Gastroesophageal sphincter (tissue), 4 donors: ENCODE data around the gene RERE. TPM values are rescaled to one million over a fixed set of nuclear protein-coding genes. Genes with fewer than 3 reads are reported as not detected.
A peak's percentile ranks its signal among the peaks of the same experiment; 100 is the strongest.

ENCODE experiments used
- ATAC-seq: fragments of 150-250 bp; one replicate; pipeline ENCODE4 v1.9.1; 2016; ENCODE audit warnings: mild to moderate bottlenecking, moderate library complexity
- H3K27ac ChIP-seq, 4 donors: fragments of 200-600 bp; sonication (generic) in 3 of 4; 1 replicate in 3 of 4; 2 replicates in 1 of 4; pipeline ENCODE4 v1.5.1; 2016 to 2019
- H3K27me3 ChIP-seq: fragments of 200-600 bp; sonication (generic); one replicate; pipeline ENCODE4 v1.5.1; 2019
- H3K36me3 ChIP-seq, 2 donors: fragments of 200-600 bp; sonication (generic); one replicate each; pipeline ENCODE4 v1.5.1; 2019; ENCODE audit warnings: control low read depth in 1 of 2
- H3K4me1 ChIP-seq, 3 donors: fragments of 200-600 bp; sonication (generic); 1 replicate in 2 of 3; 2 replicates in 1 of 3; pipeline ENCODE4 v1.5.1; 2016 to 2019; ENCODE audit warnings: control low read depth in 2 of 3
- H3K4me3 ChIP-seq, 2 donors: fragments of 200-600 bp; sonication (generic); one replicate each; pipeline ENCODE4 v1.5.1; 2019; ENCODE audit warnings: mild to moderate bottlenecking in 1 of 2, moderate library complexity in 1 of 2
- H3K9me3 ChIP-seq, 3 donors: fragments of 200-600 bp; sonication (generic); one replicate each; pipeline ENCODE4 v1.5.1; 2017 to 2019; ENCODE audit warnings: control low read depth in 2 of 3
- EP300 ChIP-seq: sonication (generic); formaldehyde crosslinking; IDR thresholded peaks from one replicate; pipeline ENCODE4 v1.6.1; 2017; ENCODE audit warnings: antibody characterized with exemption, mild to moderate bottlenecking
- POLR2A ChIP-seq, 2 donors: fragments of 450-650 bp; IDR thresholded peaks; one replicate each; pipeline ENCODE4 v1.6.1; 2017; ENCODE audit warnings: antibody characterized with exemption in 2 of 2, mild to moderate bottlenecking in 2 of 2, moderate library complexity in 1 of 2
- POLR2AphosphoS5 ChIP-seq: sonication (generic); formaldehyde crosslinking; IDR thresholded peaks from one replicate; pipeline ENCODE4 v1.6.1; 2017; ENCODE audit warnings: antibody characterized with exemption
- WGBS, 2 donors: methylation state at CpG; one replicate each; pipeline ENCODE4 v1.1.5; 2018; ENCODE audit warnings: low coverage in 1 of 2; 5-methylcytosine and 5-hydroxymethylcytosine counted together
- total RNA-seq, 4 donors: library from RNA; depleted of rRNA; stranded (reverse); fragments of >200 nt; gene quantifications; one replicate each; pipeline ENCODE4 v1.1.0, GENCODE V29; 2016
- TF ChIP-seq, protein P1 (sequence below), 4 experiments: fragments of 200-600 bp in 2 of 4; fragments of 450-650 bp in 2 of 4; sonication (generic) in 1 of 4; IDR thresholded peaks; one replicate each; pipeline ENCODE4 v1.5.1; 2017 to 2019; ENCODE audit warnings: antibody characterized with exemption in 4 of 4, mild to moderate bottlenecking in 2 of 4, moderate library complexity in 2 of 4

RERE gene
- total RNA-seq, 4 donors from 2014 or later = 112 to 212 (median 139) TPM

GRCh38 chr1:8693107-8693506, 124.3 kb downstream of the RERE start:
- no peaks in the 10 kb centered on the region for H3K36me3 ChIP-seq
- H3K4me3 ChIP-seq = no peak overlapping the region
- no peak for ATAC-seq
- H3K4me1 ChIP-seq = peaks cover 0 to 51% (median 0%) of the 10 kb centered on the region in 3 donors
- H3K27ac ChIP-seq = no peak overlapping the region
- WGBS, 2 donors = 67 to 80% methylated on average over 3 of the region's 3 CpGs
- no peaks in the 10 kb centered on the region for H3K9me3 ChIP-seq
- TF ChIP-seq POLR2A (IDR thresholded peaks at IDR 0.05) = no peak
- no peak for TF ChIP-seq EP300
- TF ChIP-seq POLR2AphosphoS5 = no peak
- TF ChIP-seq, protein P1, sequence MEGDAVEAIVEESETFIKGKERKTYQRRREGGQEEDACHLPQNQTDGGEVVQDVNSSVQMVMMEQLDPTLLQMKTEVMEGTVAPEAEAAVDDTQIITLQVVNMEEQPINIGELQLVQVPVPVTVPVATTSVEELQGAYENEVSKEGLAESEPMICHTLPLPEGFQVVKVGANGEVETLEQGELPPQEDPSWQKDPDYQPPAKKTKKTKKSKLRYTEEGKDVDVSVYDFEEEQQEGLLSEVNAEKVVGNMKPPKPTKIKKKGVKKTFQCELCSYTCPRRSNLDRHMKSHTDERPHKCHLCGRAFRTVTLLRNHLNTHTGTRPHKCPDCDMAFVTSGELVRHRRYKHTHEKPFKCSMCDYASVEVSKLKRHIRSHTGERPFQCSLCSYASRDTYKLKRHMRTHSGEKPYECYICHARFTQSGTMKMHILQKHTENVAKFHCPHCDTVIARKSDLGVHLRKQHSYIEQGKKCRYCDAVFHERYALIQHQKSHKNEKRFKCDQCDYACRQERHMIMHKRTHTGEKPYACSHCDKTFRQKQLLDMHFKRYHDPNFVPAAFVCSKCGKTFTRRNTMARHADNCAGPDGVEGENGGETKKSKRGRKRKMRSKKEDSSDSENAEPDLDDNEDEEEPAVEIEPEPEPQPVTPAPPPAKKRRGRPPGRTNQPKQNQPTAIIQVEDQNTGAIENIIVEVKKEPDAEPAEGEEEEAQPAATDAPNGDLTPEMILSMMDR (IDR thresholded peaks at IDR 0.05) = no peak
- H3K27me3 ChIP-seq = no peaks in the 10 kb centered on the region

- no peak overlapping the region for H3K27ac ChIP-seq
- no peaks in the 10 kb centered on the region for H3K9me3 ChIP-seq
- no peaks in the 10 kb centered on the region for H3K27me3 ChIP-seq
- TF ChIP-seq EP300 = no peak
- no peak for TF ChIP-seq POLR2AphosphoS5
- TF ChIP-seq, protein P1 (IDR thresholded peaks at IDR 0.05) = no peak
- TF ChIP-seq POLR2A (IDR thresholded peaks at IDR 0.05) = no peak
- H3K36me3 ChIP-seq = no peaks in the 10 kb centered on the region
- 50 to 100% methylated on average over 1 of the region's 1 CpG for WGBS, 2 donors
- peaks cover 3 to 60% (median 6%) of the 10 kb centered on the region in 3 donors for H3K4me1 ChIP-seq
- no peak overlapping the region for H3K4me3 ChIP-seq
- no peak for ATAC-seq
These were observed 125.8 kb downstream of the RERE start for GRCh38 chr1:8691662-8692061.

DNA sequence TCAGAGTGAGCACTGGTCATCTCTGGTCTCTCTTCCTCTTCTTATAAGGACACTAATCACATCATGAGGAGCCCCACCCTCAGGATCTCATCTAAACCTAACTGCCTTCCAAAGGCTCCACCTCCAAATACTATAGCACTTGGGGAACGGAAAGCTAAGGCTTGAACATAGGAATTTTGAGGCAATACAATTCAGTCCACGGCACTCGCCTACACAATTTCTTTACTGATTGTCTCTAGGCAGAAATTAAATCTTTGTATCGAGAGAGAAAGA, 127.3 kb downstream of the RERE start:
- no peak overlapping the region for H3K27ac ChIP-seq
- 97 to 100% methylated on average over 3 to 4 of the region's 4 CpGs for WGBS, 2 donors
- H3K9me3 ChIP-seq = no peaks in the 10 kb centered on the region
- no peak for ATAC-seq
- H3K27me3 ChIP-seq = no peaks in the 10 kb centered on the region
- H3K4me3 ChIP-seq = no peak overlapping the region
- no peak for TF ChIP-seq POLR2A (IDR thresholded peaks at IDR 0.05)
- TF ChIP-seq POLR2AphosphoS5 = no peak
- TF ChIP-seq EP300 = no peak
- TF ChIP-seq, protein P1 (IDR thresholded peaks at IDR 0.05) = no peak
- H3K4me1 ChIP-seq = peaks cover 3 to 74% (median 8%) of the 10 kb centered on the region in 3 donors
- H3K36me3 ChIP-seq = no peaks in the 10 kb centered on the region

GRCh38 chr1:8689431-8690252, 127.8 kb downstream of the RERE start:
- H3K27ac ChIP-seq = peak overlapping the region in 1 of 4 donors; percentile 1
- peaks cover 3 to 80% (median 8%) of the 10 kb centered on the region in 3 donors for H3K4me1 ChIP-seq
- WGBS, 2 donors = 87 to 97% methylated on average over 3 to 6 of the region's 6 CpGs
- TF ChIP-seq EP300 = no peak
- TF ChIP-seq, protein P1 (IDR thresholded peaks at IDR 0.05) = no peak
- TF ChIP-seq POLR2AphosphoS5 = no peak
- TF ChIP-seq POLR2A (IDR thresholded peaks at IDR 0.05) = no peak
- no peaks in the 10 kb centered on the region for H3K27me3 ChIP-seq
- H3K9me3 ChIP-seq = no peaks in the 10 kb centered on the region
- no peaks in the 10 kb centered on the region for H3K36me3 ChIP-seq
- no peak for ATAC-seq
- H3K4me3 ChIP-seq = no peak overlapping the region

DNA sequence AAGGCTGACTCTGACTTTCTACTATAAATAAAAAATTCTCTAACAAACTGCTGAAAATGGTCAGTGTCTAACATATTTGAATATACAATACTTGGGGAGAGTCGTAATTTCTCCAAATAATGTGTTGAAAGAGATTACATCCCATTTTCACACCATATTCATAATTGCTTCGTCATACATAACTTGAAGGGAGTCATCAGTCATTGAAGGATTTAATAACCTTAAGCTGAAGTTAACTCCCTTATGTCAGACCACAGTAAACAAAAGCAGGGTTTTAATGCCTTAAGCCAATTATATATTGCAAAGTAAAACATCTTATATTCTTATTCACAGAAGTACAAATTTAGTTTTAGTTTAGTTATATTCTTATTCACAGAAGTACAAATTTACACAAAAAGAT, 129.9 kb downstream of the RERE start:
- H3K27ac ChIP-seq = peak overlapping the region; percentile 25 to 74 (median 58)
- no peak overlapping the region for H3K4me3 ChIP-seq
- H3K36me3 ChIP-seq = no peaks in the 10 kb centered on the region
- no peaks in the 10 kb centered on the region for H3K9me3 ChIP-seq
- WGBS, 2 donors = 23 to 50% methylated on average over 2 of the region's 2 CpGs
- TF ChIP-seq POLR2A (IDR thresholded peaks at IDR 0.05) = no peak
- TF ChIP-seq, protein P1 (IDR thresholded peaks at IDR 0.05) = no peak
- no peaks in the 10 kb centered on the region for H3K27me3 ChIP-seq
- H3K4me1 ChIP-seq = peaks cover 6 to 81% (median 8%) of the 10 kb centered on the region in 3 donors
- ATAC-seq = no peak
